ENCODE measurements around the gene AMN1.
"Not testable (repeated sequence)": the region's sequence is repeated elsewhere in the genome, so short reads cannot be mapped to it uniquely, and the experiment has no call there.

Gene AMN1

GRCh38 chr12:31729705-31730104 lies 884 bp upstream of the AMN1 start:
- TF ChIP-seq, protein P1, sequence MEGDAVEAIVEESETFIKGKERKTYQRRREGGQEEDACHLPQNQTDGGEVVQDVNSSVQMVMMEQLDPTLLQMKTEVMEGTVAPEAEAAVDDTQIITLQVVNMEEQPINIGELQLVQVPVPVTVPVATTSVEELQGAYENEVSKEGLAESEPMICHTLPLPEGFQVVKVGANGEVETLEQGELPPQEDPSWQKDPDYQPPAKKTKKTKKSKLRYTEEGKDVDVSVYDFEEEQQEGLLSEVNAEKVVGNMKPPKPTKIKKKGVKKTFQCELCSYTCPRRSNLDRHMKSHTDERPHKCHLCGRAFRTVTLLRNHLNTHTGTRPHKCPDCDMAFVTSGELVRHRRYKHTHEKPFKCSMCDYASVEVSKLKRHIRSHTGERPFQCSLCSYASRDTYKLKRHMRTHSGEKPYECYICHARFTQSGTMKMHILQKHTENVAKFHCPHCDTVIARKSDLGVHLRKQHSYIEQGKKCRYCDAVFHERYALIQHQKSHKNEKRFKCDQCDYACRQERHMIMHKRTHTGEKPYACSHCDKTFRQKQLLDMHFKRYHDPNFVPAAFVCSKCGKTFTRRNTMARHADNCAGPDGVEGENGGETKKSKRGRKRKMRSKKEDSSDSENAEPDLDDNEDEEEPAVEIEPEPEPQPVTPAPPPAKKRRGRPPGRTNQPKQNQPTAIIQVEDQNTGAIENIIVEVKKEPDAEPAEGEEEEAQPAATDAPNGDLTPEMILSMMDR (IDR thresholded peaks at IDR 0.05; ENCODE audit: extremely low read depth, missing control alignments) = no peak
- DNase-seq (ENCODE audit: low spot score) = no peak

GRCh38 chr12:31728289-31728916 lies 418 bp downstream of the AMN1 start:
- no peak for DNase-seq (ENCODE audit: low spot score)
- TF ChIP-seq, protein P1 (IDR thresholded peaks at IDR 0.05; ENCODE audit: extremely low read depth, missing control alignments) = no peak

- TF ChIP-seq, protein P1 (IDR thresholded peaks at IDR 0.05; ENCODE audit: extremely low read depth, missing control alignments) = no peak
- no peak for DNase-seq (ENCODE audit: low spot score)
Observed at GRCh38 chr12:31727192-31727591, 1.6 kb downstream of the AMN1 start.

DNA sequence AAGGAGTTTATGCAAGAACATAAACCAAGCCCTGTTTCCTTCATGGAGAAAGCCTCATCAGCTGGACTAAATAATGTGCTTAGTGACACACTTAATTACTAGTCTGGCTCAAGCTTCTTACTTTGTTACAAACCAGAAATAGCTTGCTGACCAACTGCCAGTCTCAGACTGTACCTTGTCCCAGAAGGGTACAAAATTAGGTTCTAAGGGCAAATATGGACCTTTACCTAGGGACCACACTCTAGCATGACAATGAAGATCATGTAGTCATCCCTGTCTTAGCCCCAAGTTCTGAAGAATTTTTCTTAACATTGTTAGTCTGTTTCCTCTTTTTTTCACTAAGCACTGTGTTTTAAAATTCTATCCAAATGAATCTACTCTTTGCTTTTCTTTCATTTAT lies 2.2 kb downstream of the AMN1 start:
- TF ChIP-seq, protein P1 (IDR thresholded peaks at IDR 0.05; ENCODE audit: extremely low read depth, missing control alignments) = no peak
- no peak for DNase-seq (ENCODE audit: low spot score)

DNA sequence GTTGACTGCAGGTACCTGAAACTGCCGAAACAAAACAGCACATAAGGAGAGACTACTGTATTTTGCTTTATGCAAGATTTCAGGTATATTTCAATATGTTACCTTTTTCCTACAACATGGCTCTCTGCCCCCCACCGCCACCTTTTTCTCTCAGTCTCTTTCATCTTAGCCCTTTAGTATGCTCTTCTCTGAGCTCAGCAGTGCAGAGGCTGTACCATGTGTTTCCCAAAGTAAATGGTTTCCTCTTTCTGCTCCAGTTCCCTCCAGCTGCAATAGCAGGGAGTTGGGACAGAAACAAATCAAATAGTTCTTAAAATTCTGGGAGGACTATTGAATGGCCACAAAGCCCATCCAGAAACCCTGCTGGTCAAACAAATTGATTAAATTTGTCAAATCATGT lies 4.3 kb downstream of the AMN1 start:
- TF ChIP-seq, protein P1 (IDR thresholded peaks at IDR 0.05; ENCODE audit: extremely low read depth, missing control alignments) = no peak
- no peak for DNase-seq (ENCODE audit: low spot score)

- DNase-seq (ENCODE audit: low spot score) = no peak
- TF ChIP-seq, protein P1 (IDR thresholded peaks at IDR 0.05; ENCODE audit: extremely low read depth, missing control alignments) = no peak
Observed at GRCh38 chr12:31722580-31722979, 6.2 kb downstream of the AMN1 start.

DNA sequence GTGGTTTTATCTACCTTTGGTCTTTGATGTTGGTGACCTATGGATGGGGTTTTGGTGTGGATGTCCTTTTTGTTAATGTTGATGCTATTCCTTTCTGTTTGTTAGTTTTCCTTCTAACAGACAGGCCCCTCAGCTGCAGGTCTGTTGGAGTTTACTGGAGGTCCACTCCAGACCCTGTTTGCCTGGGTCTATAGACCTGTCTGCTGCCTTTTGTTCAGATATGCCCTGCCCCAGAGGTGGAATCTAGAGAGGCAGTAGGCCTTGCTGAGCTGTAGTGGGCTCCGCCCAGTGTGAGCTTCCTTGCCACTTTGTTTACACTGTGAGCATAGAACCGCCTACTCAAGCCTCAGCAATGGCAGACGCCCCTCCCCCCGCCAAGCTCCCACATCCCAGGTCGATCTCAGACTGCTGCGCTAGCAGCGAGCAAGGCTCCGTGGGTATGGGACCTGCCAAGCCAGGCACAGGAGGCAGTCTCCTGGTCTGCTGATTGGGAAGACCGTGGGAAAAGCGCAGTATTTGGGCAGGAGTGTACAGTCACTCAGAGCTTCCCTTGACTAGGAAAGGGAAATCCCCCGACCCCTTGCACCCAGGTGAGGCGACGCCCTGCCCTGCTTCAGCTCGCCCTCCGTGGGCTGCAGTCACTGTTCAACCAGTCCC lies 10.2 kb downstream of the AMN1 start:
- not testable (repeated sequence) for DNase-seq (ENCODE audit: low spot score)

DNA sequence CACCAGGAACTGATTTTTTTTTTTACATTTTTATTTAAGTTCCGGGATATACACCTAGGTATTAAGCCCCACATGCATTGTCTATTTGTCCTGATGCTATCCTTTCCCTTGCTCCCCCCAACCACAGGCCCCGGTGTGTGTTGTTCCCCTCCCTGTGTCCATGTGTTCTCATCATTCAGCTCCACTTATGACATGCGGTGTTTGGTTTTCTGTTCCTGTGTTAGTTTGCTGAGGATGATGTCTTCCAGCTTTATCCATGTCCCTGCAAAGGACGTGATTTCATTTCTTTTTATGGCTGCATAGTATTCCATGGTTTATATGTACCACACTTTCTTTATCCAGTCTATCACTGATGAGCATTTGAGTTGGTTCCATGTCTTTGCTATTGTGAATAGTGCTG lies 11.8 kb downstream of the AMN1 start:
- DNase-seq (ENCODE audit: low spot score) = not testable (repeated sequence)

Data from GM20000 (cell line).